GM12878 (cell line): ENCODE data around the gene LRRK1. TPM values are rescaled to one million over a fixed set of nuclear protein-coding genes. Genes with fewer than 3 reads are reported as not detected.

Experiments used
- BCL11A ChIP-seq: IDR thresholded peaks from 2 replicates; pipeline ENCODE4 v1.6.1; 2011; ENCODE audit warnings: low read depth, low read length
- BCLAF1 ChIP-seq: fragments of 450-650 bp; IDR thresholded peaks from 2 replicates; pipeline ENCODE4 v1.6.1; 2017; ENCODE audit warnings: antibody characterized with exemption, mild to moderate bottlenecking, moderate library complexity
- CREB1 ChIP-seq: IDR thresholded peaks from 2 replicates; pipeline ENCODE4 v1.6.1; 2012; ENCODE audit warnings: low read depth, mild to moderate bottlenecking, inconsistent platforms
- CTCF ChIP-seq, 3 experiments: IDR thresholded peaks in 2 of 3; conservative IDR thresholded peaks in 1 of 3; 2 replicates each; pipeline ENCODE4 v1.5.1; 2011; ENCODE audit warnings: low read depth in 3 of 3, low read length in 3 of 3, mild to moderate bottlenecking in 3 of 3, control low read depth in 2 of 3, moderate library complexity in 2 of 3, inconsistent platforms in 1 of 3, mixed read lengths in 1 of 3; ENCODE audit not compliant: control insufficient read depth in 2 of 3, insufficient read depth in 1 of 3; ENCODE audit errors: extremely low read depth in 1 of 3
- CUX1 ChIP-seq: IDR thresholded peaks from 2 replicates; pipeline ENCODE4 v1.6.1; 2012; ENCODE audit warnings: improper control_type of control experiment, low read depth, low read length; ENCODE audit not compliant: insufficient replicate concordance
- FOXK2 ChIP-seq: fragments of 450-650 bp; IDR thresholded peaks from 2 replicates; pipeline ENCODE4 v1.6.1; 2017; ENCODE audit warnings: mild to moderate bottlenecking, moderate library complexity
- IKZF1 ChIP-seq: fragments of 450-650 bp; conservative IDR thresholded peaks from 2 replicates; pipeline ENCODE4 v1.6.1; 2017; ENCODE audit warnings: antibody characterized with exemption, mild to moderate bottlenecking
- IKZF2 ChIP-seq, 2 experiments: fragments of 450-650 bp; IDR thresholded peaks; 2 replicates each; pipeline ENCODE4 v1.6.1; 2017; ENCODE audit warnings: mild to moderate bottlenecking in 2 of 2, moderate library complexity in 2 of 2
- MLLT1 ChIP-seq: fragments of 450-650 bp; IDR thresholded peaks from 2 replicates; pipeline ENCODE4 v1.6.1; 2016; ENCODE audit warnings: mild to moderate bottlenecking
- NFXL1 ChIP-seq: fragments of 450-650 bp; IDR thresholded peaks from 2 replicates; pipeline ENCODE4 v1.6.1; 2017; ENCODE audit warnings: antibody characterized with exemption, mild to moderate bottlenecking, borderline replicate concordance
- RBBP5 ChIP-seq: fragments of 200-600 bp; sonication (generic); conservative IDR thresholded peaks from 2 replicates; pipeline ENCODE4 v1.6.1; 2016
- TBL1XR1 ChIP-seq: IDR thresholded peaks from 2 replicates; pipeline ENCODE4 v1.6.1; 2012; ENCODE audit warnings: low read depth, low read length, improper control_type of control experiment
- ZBED1 ChIP-seq: IDR thresholded peaks from 2 replicates; pipeline ENCODE4 v1.6.1; 2016; ENCODE audit warnings: borderline replicate concordance
- ZNF687 ChIP-seq: fragments of 450-650 bp; IDR thresholded peaks from 2 replicates; pipeline ENCODE4 v1.6.1; 2017; ENCODE audit warnings: mild to moderate bottlenecking, moderate library complexity
- polyA plus RNA-seq, 11 experiments: library from polyadenylated mRNA; depleted of rRNA in 4 of 11; unstranded in 6 of 11; stranded (reverse) in 5 of 11; fragments of >200 nt; fragmentation: Nextera tagmentation in 4 of 11; fragmentation: Illumina TruSeq in 1 of 11; extraction: Ambion mirVana in 4 of 11; extraction: Trizol in 1 of 11; gene quantifications; 1 replicate in 1 of 11; 2 replicates in 10 of 11; pipeline versions ENCODE4 v1.2.1 to v1.2.3, GENCODE V29; 2011 to 2016; ENCODE audit warnings: inconsistent platforms in 2 of 11, missing spikeins in 2 of 11, low read depth in 1 of 11
- total RNA-seq, 4 experiments: library from RNA; depleted of rRNA in 3 of 4; stranded (reverse); fragments of >200 nt in 3 of 4; fragmentation: Illumina TruSeq in 1 of 4; extraction: Trizol in 1 of 4; gene quantifications; 2 replicates each; pipeline versions ENCODE4 v1.2.1 to v1.2.3, GENCODE V29; 2013 to 2021

Gene LRRK1
- total and polyA plus RNA-seq, 10 of the 15 experiments (the other 5 are each of a cell fraction or from before 2014, with no cell fraction given) = 2.2 to 58.3 (median 17.9) TPM

- TF ChIP-seq CUX1 (no peak), BCLAF1 (no peak), IKZF2 (IDR thresholded peaks at IDR 0.05) (no peak), BCL11A (no peak), FOXK2 (no peak), ZBED1 (no peak), TBL1XR1 (no peak), CREB1 (0 out of 2 replicates have a peak, but pooled peaks have one; percentile 20), IKZF1 (peak; percentile 80), NFXL1 (no peak), ZNF687 (no peak), RBBP5 (no peak), MLLT1 (no peak), CTCF (IDR thresholded peaks at IDR 0.05 in 2 of 3, conservative IDR thresholded peaks at IDR 0.05 in 1 of 3; ENCODE audit: control insufficient read depth in 2 of 3, extremely low read depth in 1 of 3, insufficient read depth in 1 of 3, low read depth in 3 of 3, low read length in 3 of 3) (peak; percentile 93 to 98 (median 96))
Observed at GRCh38 chr15:100918034-100918689, 995 bp upstream of the LRRK1 start (continued).
